ENCODE data around the gene RCAN3. TPM values are rescaled to one million over a fixed set of nuclear protein-coding genes. Genes with fewer than 3 reads are reported as not detected.

The RCAN3 gene
- total and polyA plus RNA-seq, 2 of the 13 experiments (the other 11 are each of a cell fraction or from before 2014, with no cell fraction given) = 12.2 to 13.3 TPM

DNA sequence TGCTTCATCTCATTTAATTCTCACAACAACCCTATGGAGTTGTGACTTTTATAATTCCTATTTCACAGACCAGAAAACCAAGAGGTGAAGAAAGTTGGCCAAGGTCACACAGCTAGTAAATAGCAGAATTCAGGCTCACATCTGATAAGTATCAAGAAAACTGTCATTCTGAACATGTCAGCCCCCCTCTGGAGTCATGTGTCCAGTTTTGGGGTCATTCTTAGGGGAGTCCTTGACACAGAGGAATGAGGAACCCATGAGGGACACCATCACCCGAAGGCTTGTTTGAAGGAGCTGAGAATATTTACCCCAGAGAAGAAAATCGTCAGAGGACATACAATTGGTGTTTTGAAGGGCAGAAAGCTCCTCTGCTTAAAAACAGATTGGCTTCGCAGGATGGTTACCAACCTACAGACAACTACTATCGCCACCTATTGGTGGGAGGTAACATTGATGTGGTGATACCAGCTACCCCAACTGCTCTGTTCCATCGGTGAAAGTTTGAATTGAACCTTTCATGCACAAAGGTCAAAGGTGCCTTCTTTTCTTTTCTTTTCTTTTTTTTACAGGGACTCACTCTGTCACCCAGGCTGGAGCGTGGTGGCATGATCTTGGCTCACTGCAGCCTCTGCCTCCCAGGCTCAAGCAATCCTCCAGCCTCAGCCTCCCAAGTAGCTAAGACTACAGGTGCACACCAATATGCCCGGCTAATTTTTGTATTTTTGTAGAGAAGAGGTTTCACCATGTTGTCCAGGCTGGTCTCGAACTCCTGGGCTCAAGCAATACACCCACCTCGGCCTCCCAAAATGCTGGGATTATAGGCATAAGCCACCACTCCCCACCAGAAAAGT is 84.6 kb downstream of the RCAN3 start (continued):
- TF ChIP-seq, protein P1, sequence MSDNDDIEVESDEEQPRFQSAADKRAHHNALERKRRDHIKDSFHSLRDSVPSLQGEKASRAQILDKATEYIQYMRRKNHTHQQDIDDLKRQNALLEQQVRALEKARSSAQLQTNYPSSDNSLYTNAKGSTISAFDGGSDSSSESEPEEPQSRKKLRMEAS (IDR thresholded peaks at IDR 0.05) = no peak
- TF ChIP-seq ZNF644 (CRISPR knock-in tag; IDR thresholded peaks at IDR 0.05; ENCODE audit: low read depth) (no peak), ZNF331 (CRISPR knock-in tag; IDR thresholded peaks at IDR 0.05) (0 out of 2 replicates have a peak, but pooled peaks have one; percentile 29), RARA (CRISPR knock-in tag; IDR thresholded peaks at IDR 0.05) (peak; percentile 11; the same call in 1 of the 2 replicates), AFF4 (CRISPR knock-in tag; IDR thresholded peaks at IDR 0.05) (no peak), NR2C2 (CRISPR knock-in tag; IDR thresholded peaks at IDR 0.05; ENCODE audit: borderline replicate concordance) (peak; percentile 21; the same call in 1 of the 2 replicates), SAP130 (CRISPR knock-in tag; IDR thresholded peaks at IDR 0.05; ENCODE audit: low read depth) (peak; percentile 40; the same call in 1 of the 2 replicates), FOXO1 (CRISPR knock-in tag; IDR thresholded peaks at IDR 0.05) (peak; percentile 45; the same call in 1 of the 2 replicates), ZFAT (CRISPR knock-in tag; conservative IDR thresholded peaks at IDR 0.05) (no peak), ASH2L (IDR thresholded peaks at IDR 0.05; ENCODE audit: insufficient read length, low read depth, low read length) (no peak), RCOR2 (CRISPR knock-in tag; IDR thresholded peaks at IDR 0.05) (0 out of 2 replicates have a peak, but pooled peaks have one; percentile 31), ZKSCAN5 (CRISPR knock-in tag; IDR thresholded peaks at IDR 0.05) (no peak), GTF2F1 (IDR thresholded peaks at IDR 0.05; ENCODE audit: low read length) (no peak), ZMYM4 (CRISPR knock-in tag; IDR thresholded peaks at IDR 0.05) (0 out of 2 replicates have a peak, but pooled peaks have one; percentile 30)
- TF ChIP-seq, protein P2, sequence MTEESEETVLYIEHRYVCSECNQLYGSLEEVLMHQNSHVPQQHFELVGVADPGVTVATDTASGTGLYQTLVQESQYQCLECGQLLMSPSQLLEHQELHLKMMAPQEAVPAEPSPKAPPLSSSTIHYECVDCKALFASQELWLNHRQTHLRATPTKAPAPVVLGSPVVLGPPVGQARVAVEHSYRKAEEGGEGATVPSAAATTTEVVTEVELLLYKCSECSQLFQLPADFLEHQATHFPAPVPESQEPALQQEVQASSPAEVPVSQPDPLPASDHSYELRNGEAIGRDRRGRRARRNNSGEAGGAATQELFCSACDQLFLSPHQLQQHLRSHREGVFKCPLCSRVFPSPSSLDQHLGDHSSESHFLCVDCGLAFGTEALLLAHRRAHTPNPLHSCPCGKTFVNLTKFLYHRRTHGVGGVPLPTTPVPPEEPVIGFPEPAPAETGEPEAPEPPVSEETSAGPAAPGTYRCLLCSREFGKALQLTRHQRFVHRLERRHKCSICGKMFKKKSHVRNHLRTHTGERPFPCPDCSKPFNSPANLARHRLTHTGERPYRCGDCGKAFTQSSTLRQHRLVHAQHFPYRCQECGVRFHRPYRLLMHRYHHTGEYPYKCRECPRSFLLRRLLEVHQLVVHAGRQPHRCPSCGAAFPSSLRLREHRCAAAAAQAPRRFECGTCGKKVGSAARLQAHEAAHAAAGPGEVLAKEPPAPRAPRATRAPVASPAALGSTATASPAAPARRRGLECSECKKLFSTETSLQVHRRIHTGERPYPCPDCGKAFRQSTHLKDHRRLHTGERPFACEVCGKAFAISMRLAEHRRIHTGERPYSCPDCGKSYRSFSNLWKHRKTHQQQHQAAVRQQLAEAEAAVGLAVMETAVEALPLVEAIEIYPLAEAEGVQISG (CRISPR knock-in tag; IDR thresholded peaks at IDR 0.05) = peak; percentile 54; the same call in 1 of the 2 replicates
- TF ChIP-seq, protein P3, sequence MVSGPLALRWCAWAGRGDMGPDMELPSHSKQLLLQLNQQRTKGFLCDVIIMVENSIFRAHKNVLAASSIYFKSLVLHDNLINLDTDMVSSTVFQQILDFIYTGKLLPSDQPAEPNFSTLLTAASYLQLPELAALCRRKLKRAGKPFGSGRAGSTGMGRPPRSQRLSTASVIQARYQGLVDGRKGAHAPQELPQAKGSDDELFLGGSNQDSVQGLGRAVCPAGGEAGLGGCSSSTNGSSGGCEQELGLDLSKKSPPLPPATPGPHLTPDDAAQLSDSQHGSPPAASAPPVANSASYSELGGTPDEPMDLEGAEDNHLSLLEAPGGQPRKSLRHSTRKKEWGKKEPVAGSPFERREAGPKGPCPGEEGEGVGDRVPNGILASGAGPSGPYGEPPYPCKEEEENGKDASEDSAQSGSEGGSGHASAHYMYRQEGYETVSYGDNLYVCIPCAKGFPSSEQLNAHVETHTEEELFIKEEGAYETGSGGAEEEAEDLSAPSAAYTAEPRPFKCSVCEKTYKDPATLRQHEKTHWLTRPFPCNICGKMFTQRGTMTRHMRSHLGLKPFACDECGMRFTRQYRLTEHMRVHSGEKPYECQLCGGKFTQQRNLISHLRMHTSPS (CRISPR knock-in tag; IDR thresholded peaks at IDR 0.05; ENCODE audit: low read depth) = no peak

Data from HepG2 (cell line).